ENCODE data around the gene OR51B4.
"Not testable (repeated sequence)": the region's sequence is repeated elsewhere in the genome, so short reads cannot be mapped to it uniquely, and the experiment has no call there.

The OR51B4 gene

GRCh38 chr11:5265832-5266231 lies 35.9 kb downstream of the OR51B4 start:
- Histone ChIP-seq H3K9me3 (ENCODE audit: low read length) (no peaks in the 10 kb centered on the region), H3F3A (ENCODE audit: insufficient read depth, low read length) (no peaks in the 10 kb centered on the region), H3K79me2 (ENCODE audit: insufficient read depth, low read length) (no peaks in the 10 kb centered on the region), H3K4me3 (ENCODE audit: low read depth, low read length, poor library complexity, severe bottlenecking) (no peak overlapping the region), H3K9me2 (ENCODE audit: low read depth, low read length) (no peaks in the 10 kb centered on the region), H3K4me1 (ENCODE audit: insufficient read depth, low read length, severe bottlenecking) (no peaks in the 10 kb centered on the region), H3K36me3 (ENCODE audit: insufficient read depth, low read length) (no peaks in the 10 kb centered on the region), H3K4me2 (ENCODE audit: low read length) (no peak overlapping the region), H2AFZ (ENCODE audit: low read length) (no peak overlapping the region), H4K20me1 (ENCODE audit: insufficient read depth, low read length) (no peaks in the 10 kb centered on the region), H3K27ac (ENCODE audit: low read depth, low read length, poor library complexity, severe bottlenecking) (no peak overlapping the region), H3K27me3 (ENCODE audit: insufficient read depth, low read length) (no peaks in the 10 kb centered on the region), H3K9ac (ENCODE audit: low read length) (no peak overlapping the region)
- TF ChIP-seq EZH2 (IDR thresholded peaks at IDR 0.05; ENCODE audit: borderline replicate concordance, low read length) (no peak), CTCF (IDR thresholded peaks at IDR 0.05; ENCODE audit: low read length) (no peak)

- H2AFZ ChIP-seq (ENCODE audit: low read length), result no peak overlapping the region
- H3K9ac ChIP-seq (ENCODE audit: low read length), result no peak overlapping the region
- H3K27ac ChIP-seq (ENCODE audit: low read depth, low read length, poor library complexity, severe bottlenecking), result no peak overlapping the region
- no peaks in the 10 kb centered on the region for H3K9me3 ChIP-seq (ENCODE audit: low read length)
- no peaks in the 10 kb centered on the region for H3F3A ChIP-seq (ENCODE audit: insufficient read depth, low read length)
- H3K27me3 ChIP-seq (ENCODE audit: insufficient read depth, low read length), result no peaks in the 10 kb centered on the region
- H3K4me1 ChIP-seq (ENCODE audit: insufficient read depth, low read length, severe bottlenecking), result no peaks in the 10 kb centered on the region
- TF ChIP-seq EZH2 (IDR thresholded peaks at IDR 0.05; ENCODE audit: borderline replicate concordance, low read length) (no peak), CTCF (IDR thresholded peaks at IDR 0.05; ENCODE audit: low read length) (no peak)
- H3K4me3 ChIP-seq (ENCODE audit: low read depth, low read length, poor library complexity, severe bottlenecking), result no peak overlapping the region
- no peaks in the 10 kb centered on the region for H4K20me1 ChIP-seq (ENCODE audit: insufficient read depth, low read length)
- H3K4me2 ChIP-seq (ENCODE audit: low read length), result no peak overlapping the region
- H3K79me2 ChIP-seq (ENCODE audit: insufficient read depth, low read length), result no peaks in the 10 kb centered on the region
- H3K36me3 ChIP-seq (ENCODE audit: insufficient read depth, low read length), result no peaks in the 10 kb centered on the region
- no peaks in the 10 kb centered on the region for H3K9me2 ChIP-seq (ENCODE audit: low read depth, low read length)
Measured at GRCh38 chr11:5258543-5259262, 43.0 kb downstream of the OR51B4 start.

- H3K9me3 ChIP-seq (ENCODE audit: low read length), result no peaks in the 10 kb centered on the region
- no peak overlapping the region for H2AFZ ChIP-seq (ENCODE audit: low read length)
- H3K79me2 ChIP-seq (ENCODE audit: insufficient read depth, low read length), result no peaks in the 10 kb centered on the region
- H3K4me1 ChIP-seq (ENCODE audit: insufficient read depth, low read length, severe bottlenecking), result no peaks in the 10 kb centered on the region
- H3K4me2 ChIP-seq (ENCODE audit: low read length), result no peak overlapping the region
- TF ChIP-seq CTCF (IDR thresholded peaks at IDR 0.05; ENCODE audit: low read length), result no peak
- no peak for TF ChIP-seq EZH2 (IDR thresholded peaks at IDR 0.05; ENCODE audit: borderline replicate concordance, low read length)
- H3K36me3 ChIP-seq (ENCODE audit: insufficient read depth, low read length), result no peaks in the 10 kb centered on the region
- no peak overlapping the region for H3K27ac ChIP-seq (ENCODE audit: low read depth, low read length, poor library complexity, severe bottlenecking)
- no peak overlapping the region for H3K4me3 ChIP-seq (ENCODE audit: low read depth, low read length, poor library complexity, severe bottlenecking)
- H4K20me1 ChIP-seq (ENCODE audit: insufficient read depth, low read length), result no peaks in the 10 kb centered on the region
- no peak overlapping the region for H3K9ac ChIP-seq (ENCODE audit: low read length)
- H3F3A ChIP-seq (ENCODE audit: insufficient read depth, low read length), result no peaks in the 10 kb centered on the region
- no peaks in the 10 kb centered on the region for H3K9me2 ChIP-seq (ENCODE audit: low read depth, low read length)
- H3K27me3 ChIP-seq (ENCODE audit: insufficient read depth, low read length), result no peaks in the 10 kb centered on the region
Measured at GRCh38 chr11:5257296-5257695, 44.5 kb downstream of the OR51B4 start.

GRCh38 chr11:5254646-5255413 lies 46.9 kb downstream of the OR51B4 start, which contains the start of gene HBG2:
TSS of gene HBG2 (minus strand) at chr11:5254781. CDS start at chr11:5254728, 53 bp downstream.
- not testable (repeated sequence) for H3K4me3 ChIP-seq (ENCODE audit: low read depth, low read length, poor library complexity, severe bottlenecking); H3K9me2 ChIP-seq (ENCODE audit: low read depth, low read length); H3K4me1 ChIP-seq (ENCODE audit: insufficient read depth, low read length, severe bottlenecking); H3K9me3 ChIP-seq (ENCODE audit: low read length); H3K4me2 ChIP-seq (ENCODE audit: low read length); H3K9ac ChIP-seq (ENCODE audit: low read length); H3K27me3 ChIP-seq (ENCODE audit: insufficient read depth, low read length); H3K27ac ChIP-seq (ENCODE audit: low read depth, low read length, poor library complexity, severe bottlenecking); H4K20me1 ChIP-seq (ENCODE audit: insufficient read depth, low read length); H3K36me3 ChIP-seq (ENCODE audit: insufficient read depth, low read length); H2AFZ ChIP-seq (ENCODE audit: low read length); H3F3A ChIP-seq (ENCODE audit: insufficient read depth, low read length); H3K79me2 ChIP-seq (ENCODE audit: insufficient read depth, low read length)

GRCh38 chr11:5254023-5254422 lies 47.7 kb downstream of the OR51B4 start:
- H3K4me1 ChIP-seq (ENCODE audit: insufficient read depth, low read length, severe bottlenecking); H3K27ac ChIP-seq (ENCODE audit: low read depth, low read length, poor library complexity, severe bottlenecking); H4K20me1 ChIP-seq (ENCODE audit: insufficient read depth, low read length); H3K9me2 ChIP-seq (ENCODE audit: low read depth, low read length); H2AFZ ChIP-seq (ENCODE audit: low read length); H3K79me2 ChIP-seq (ENCODE audit: insufficient read depth, low read length); H3K9ac ChIP-seq (ENCODE audit: low read length); H3K9me3 ChIP-seq (ENCODE audit: low read length); H3K4me2 ChIP-seq (ENCODE audit: low read length); H3K4me3 ChIP-seq (ENCODE audit: low read depth, low read length, poor library complexity, severe bottlenecking); H3K36me3 ChIP-seq (ENCODE audit: insufficient read depth, low read length); H3F3A ChIP-seq (ENCODE audit: insufficient read depth, low read length); H3K27me3 ChIP-seq (ENCODE audit: insufficient read depth, low read length): not testable (repeated sequence)

All from OCI-LY1 (cell line).